Measurements from ENCODE around the gene PHACTR1.

PHACTR1 gene

DNA sequence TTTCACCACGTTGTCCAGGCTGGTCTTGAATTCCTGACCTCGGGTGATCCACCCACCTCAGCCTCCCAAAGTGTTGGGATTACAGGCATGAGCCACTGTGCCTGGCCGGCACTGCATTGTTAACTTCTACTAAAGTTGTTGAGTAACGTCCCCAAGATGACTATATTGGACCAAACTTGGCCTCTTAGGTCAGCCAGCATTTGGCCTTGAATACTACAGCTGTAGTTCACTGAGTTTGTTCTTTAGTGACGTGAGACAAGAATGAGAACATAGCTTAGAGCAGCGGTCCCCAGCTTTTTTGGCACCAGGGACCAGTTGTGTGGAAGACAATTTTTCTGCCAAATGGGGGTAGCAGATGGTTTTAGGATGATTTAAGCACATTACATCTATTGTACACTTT, 374.6 kb downstream of the PHACTR1 start:
- no peak overlapping the region for H3K4me3 ChIP-seq (ENCODE audit: low read depth, low read length)
- no peak for DNase-seq (ENCODE audit: low read depth)
- TF ChIP-seq, protein P1, sequence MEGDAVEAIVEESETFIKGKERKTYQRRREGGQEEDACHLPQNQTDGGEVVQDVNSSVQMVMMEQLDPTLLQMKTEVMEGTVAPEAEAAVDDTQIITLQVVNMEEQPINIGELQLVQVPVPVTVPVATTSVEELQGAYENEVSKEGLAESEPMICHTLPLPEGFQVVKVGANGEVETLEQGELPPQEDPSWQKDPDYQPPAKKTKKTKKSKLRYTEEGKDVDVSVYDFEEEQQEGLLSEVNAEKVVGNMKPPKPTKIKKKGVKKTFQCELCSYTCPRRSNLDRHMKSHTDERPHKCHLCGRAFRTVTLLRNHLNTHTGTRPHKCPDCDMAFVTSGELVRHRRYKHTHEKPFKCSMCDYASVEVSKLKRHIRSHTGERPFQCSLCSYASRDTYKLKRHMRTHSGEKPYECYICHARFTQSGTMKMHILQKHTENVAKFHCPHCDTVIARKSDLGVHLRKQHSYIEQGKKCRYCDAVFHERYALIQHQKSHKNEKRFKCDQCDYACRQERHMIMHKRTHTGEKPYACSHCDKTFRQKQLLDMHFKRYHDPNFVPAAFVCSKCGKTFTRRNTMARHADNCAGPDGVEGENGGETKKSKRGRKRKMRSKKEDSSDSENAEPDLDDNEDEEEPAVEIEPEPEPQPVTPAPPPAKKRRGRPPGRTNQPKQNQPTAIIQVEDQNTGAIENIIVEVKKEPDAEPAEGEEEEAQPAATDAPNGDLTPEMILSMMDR (IDR thresholded peaks at IDR 0.05; ENCODE audit: control insufficient read depth, extremely low read depth, insufficient read depth): no peak

DNA sequence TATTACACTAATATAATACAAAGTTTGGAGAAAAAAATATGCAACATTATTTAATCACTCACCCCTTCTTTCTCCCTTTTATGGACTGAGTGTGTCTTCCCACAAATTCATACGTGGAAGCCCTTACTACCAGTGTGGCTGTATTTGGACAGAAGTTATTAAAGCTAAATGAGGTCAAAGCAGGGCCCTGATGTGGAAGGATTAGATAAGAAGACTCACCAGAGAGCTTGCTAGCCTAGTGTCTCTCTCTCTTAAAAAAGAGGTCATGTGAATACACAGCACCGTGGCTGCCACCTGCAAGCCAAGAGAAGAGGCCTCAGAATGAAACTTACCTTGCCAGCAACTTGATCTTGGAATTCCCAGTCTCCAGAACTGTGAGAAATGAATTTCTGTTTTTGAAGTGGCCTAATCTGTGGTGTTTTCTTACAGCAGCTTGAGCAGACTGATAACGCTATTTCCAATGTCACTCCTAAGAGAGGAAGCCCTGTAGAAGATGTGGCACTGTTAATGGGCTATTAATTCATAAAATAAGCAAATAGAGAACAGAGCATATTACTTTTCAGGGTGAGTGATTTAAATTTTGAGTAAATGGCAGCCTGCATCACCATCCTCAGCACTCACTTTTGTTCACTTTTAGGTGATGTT, 378.3 kb downstream of the PHACTR1 start:
- no peak overlapping the region for H3K4me3 ChIP-seq (ENCODE audit: low read depth, low read length)
- no peak for DNase-seq (ENCODE audit: low read depth)
- TF ChIP-seq, protein P1 (IDR thresholded peaks at IDR 0.05; ENCODE audit: control insufficient read depth, extremely low read depth, insufficient read depth): no peak

DNA sequence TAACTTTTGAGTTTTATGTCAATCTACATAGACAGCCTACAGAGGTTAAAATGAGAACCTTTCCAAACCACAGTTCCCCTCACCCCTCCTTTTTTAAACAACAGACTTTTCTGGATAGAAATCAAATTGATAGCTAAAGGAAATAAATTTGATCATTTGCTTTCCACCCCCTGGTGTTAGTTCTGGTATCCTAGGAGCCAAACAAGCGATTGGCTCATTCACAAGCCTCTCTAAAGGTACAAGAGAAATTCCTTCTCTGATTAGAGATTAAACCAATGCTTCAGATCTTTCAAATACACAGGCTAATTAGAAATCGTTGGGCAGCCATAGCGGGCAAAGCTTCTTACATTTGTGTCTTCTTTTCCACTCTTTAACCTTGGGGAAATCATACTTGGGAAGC, 379.5 kb downstream of the PHACTR1 start:
- H3K4me3 ChIP-seq (ENCODE audit: low read depth, low read length): no peak overlapping the region
- TF ChIP-seq, protein P1 (IDR thresholded peaks at IDR 0.05; ENCODE audit: control insufficient read depth, extremely low read depth, insufficient read depth): no peak
- no peak for DNase-seq (ENCODE audit: low read depth)

DNA sequence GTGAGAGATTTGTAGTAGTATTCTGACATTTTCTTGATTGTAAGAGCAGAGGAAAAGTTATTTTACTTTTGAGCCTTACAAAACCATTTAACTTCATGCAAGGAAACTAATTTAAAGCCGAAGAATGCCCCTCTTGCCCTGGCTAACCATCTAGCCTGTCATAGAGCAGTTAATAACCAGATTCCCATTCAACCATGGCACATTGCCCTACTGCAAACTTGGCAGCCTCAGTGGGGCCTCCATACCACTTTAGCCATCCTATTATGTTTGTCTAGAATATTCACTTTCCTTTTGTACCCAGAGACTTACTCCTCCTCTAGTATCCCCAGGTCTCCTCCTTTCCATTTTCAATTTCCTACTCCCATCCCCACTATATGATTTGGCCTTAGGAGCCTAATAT, 380.9 kb downstream of the PHACTR1 start:
- H3K4me3 ChIP-seq (ENCODE audit: low read depth, low read length): no peak overlapping the region
- no peak for DNase-seq (ENCODE audit: low read depth)
- TF ChIP-seq, protein P1 (IDR thresholded peaks at IDR 0.05; ENCODE audit: control insufficient read depth, extremely low read depth, insufficient read depth): no peak

DNA sequence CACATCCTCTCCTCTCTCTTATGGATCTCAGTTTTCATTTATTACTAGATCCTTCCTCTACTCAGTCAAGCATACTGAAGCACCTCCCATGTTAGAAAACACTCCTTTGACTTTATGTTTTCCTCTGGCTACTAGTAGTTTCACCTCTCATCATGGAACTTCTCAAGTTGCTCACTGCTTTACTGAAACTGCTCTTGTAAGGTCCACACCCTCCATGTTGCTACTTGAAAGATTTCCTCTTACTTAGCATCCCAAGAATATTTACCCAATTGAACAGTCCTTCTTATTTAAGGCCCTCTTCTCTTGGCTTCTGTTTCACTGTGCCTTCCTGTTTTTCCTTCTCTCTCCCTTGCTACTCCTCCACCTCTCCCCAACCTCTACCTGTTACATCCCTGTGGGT, 381.4 kb downstream of the PHACTR1 start:
- no peak for DNase-seq (ENCODE audit: low read depth)
- no peak overlapping the region for H3K4me3 ChIP-seq (ENCODE audit: low read depth, low read length)
- TF ChIP-seq, protein P1 (IDR thresholded peaks at IDR 0.05; ENCODE audit: control insufficient read depth, extremely low read depth, insufficient read depth): no peak

DNA sequence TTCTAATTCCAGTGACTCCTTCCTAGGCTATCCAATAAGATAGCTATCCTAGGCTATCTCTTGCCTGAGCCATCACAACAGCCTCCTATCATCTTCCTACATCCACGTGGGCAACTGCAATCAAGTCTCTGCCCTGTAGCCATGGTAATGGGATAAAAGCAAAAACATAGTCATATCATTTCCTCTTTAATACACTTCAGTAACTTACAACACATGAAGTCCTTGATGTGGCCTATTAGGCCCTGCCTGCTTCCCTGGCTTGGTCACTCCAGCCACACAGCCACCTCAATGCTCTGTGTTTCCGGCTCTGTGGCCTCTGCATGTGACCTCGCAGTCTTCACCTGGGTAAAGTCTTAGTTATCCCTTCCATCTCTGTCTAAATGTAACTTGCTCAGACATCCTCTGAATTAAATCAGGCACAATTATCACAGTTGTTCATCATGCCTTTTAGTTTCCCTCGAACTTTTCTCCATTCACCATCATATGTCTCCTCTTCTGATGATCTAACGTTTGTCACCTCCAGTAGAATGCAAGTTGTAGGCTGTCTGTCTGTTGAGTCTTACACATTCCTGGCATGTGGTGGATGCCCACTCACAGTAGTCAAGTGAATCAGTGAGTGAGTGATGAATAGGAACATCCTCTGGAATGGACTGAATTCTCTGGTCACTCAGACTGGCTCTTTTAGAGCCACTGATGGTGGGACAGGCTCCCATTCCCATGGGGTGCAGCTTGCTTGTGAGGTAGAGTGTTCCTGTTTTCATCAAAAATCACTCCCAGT, 382.4 kb downstream of the PHACTR1 start:
- TF ChIP-seq, protein P1 (IDR thresholded peaks at IDR 0.05; ENCODE audit: control insufficient read depth, extremely low read depth, insufficient read depth): no peak
- H3K4me3 ChIP-seq (ENCODE audit: low read depth, low read length): no peak overlapping the region
- no peak for DNase-seq (ENCODE audit: low read depth)

Data from LNCaP clone FGC (cell line).